ENCODE data around the gene DPY30. TPM values are rescaled to one million over a fixed set of nuclear protein-coding genes. Genes with fewer than 3 reads are reported as not detected.

DPY30 gene
- total and polyA plus RNA-seq, 2 experiments from 2014 or later, result 156 to 518 TPM

- TF ChIP-seq ZNF462 (CRISPR knock-in tag; IDR thresholded peaks at IDR 0.05) (no peak), NANOG (IDR thresholded peaks at IDR 0.05; ENCODE audit: borderline replicate concordance) (no peak), EZH2phosphoT487 (IDR thresholded peaks at IDR 0.05; ENCODE audit: unreplicated experiment) (no peak), STAT1 (IDR thresholded peaks at IDR 0.05; ENCODE audit: unreplicated experiment) (no peak), EZH2 (IDR thresholded peaks at IDR 0.05; ENCODE audit: low read depth, unreplicated experiment) (no peak)
Measured at GRCh38 chr2:32074134-32074506, 34.5 kb upstream of the DPY30 start (continued).

- Histone ChIP-seq H3K36me3 (ENCODE audit: insufficient read depth) (peaks cover 7% of the 10 kb centered on the region; the same call in 1 of the 2 replicates), H3K27ac (ENCODE audit: low read depth) (no peak overlapping the region), H2AFZ (no peak overlapping the region), H3K4me1 (ENCODE audit: insufficient read depth) (no peaks in the 10 kb centered on the region), H3F3A (replicated peaks; ENCODE audit: low read depth) (0 out of 2 replicates have a peak, but pooled peaks cover 3% of the 10 kb centered on the region), H3K9me2 (ENCODE audit: insufficient read depth) (no peaks in the 10 kb centered on the region), H3K27me3 (ENCODE audit: insufficient read depth) (no peaks in the 10 kb centered on the region), H3K79me2 (replicated peaks; ENCODE audit: insufficient read depth) (peaks cover 71% of the 10 kb centered on the region), H3K4me3 (no peak overlapping the region), H3K4me2 (no peak overlapping the region), H4K20me1 (replicated peaks; ENCODE audit: insufficient read depth) (0 out of 2 replicates have a peak, but pooled peaks cover 3% of the 10 kb centered on the region)
- Mint-ChIP-seq H3K27ac (no peak overlapping the region), H3K4me3 (no peak overlapping the region), H3K27me3 (ENCODE audit: insufficient read depth, low read depth, poor library complexity) (peaks cover 4% of the 10 kb centered on the region), H3K36me3 (ENCODE audit: low read depth) (peaks cover 9% of the 10 kb centered on the region; the same call in 1 of the 3 replicates), H3K4me1 (peaks cover 6% of the 10 kb centered on the region), H3K9me3 (peaks cover 4% of the 10 kb centered on the region; the same call in 1 of the 3 replicates)
- ATAC-seq (no peak), DNase-seq (ENCODE audit: low spot score) (no peak)
- TF ChIP-seq ZNF114 (CRISPR knock-in tag; IDR thresholded peaks at IDR 0.05), result no peak
- no peak for TF ChIP-seq ETS1 (IDR thresholded peaks at IDR 0.05)
- no peak for TF ChIP-seq ZNF462 (CRISPR knock-in tag; IDR thresholded peaks at IDR 0.05)
- no peak for TF ChIP-seq JUNB (IDR thresholded peaks at IDR 0.05; ENCODE audit: unreplicated experiment)
- no peak for TF ChIP-seq EZH2phosphoT487 (IDR thresholded peaks at IDR 0.05; ENCODE audit: unreplicated experiment)
- no peak for TF ChIP-seq EZH2 (IDR thresholded peaks at IDR 0.05; ENCODE audit: low read depth, unreplicated experiment)
- TF ChIP-seq NANOG (IDR thresholded peaks at IDR 0.05; ENCODE audit: borderline replicate concordance), result no peak
- TF ChIP-seq CREB1 (CRISPR knock-in tag; IDR thresholded peaks at IDR 0.05; ENCODE audit: low read depth), result no peak
Measured at GRCh38 chr2:32067549-32067948, 27.9 kb upstream of the DPY30 start.
